GM18873 (cell line): ENCODE measurements around the gene WDR88.
A peak's percentile ranks its signal among the peaks of the same experiment; 100 is the strongest.
"Not testable (repeated sequence)": the region's sequence is repeated elsewhere in the genome, so short reads cannot be mapped to it uniquely, and the experiment has no call there.

Experiments
- ATAC-seq: cut with Tn5 transposase; IDR thresholded peaks from one replicate; pipeline ENCODE4 v1.9.1; 2021; ENCODE audit warnings: mild to moderate bottlenecking, moderate library complexity, moderate number of reproducible peaks; ENCODE audit not compliant: unreplicated experiment, low FRiP score

WDR88 gene

DNA sequence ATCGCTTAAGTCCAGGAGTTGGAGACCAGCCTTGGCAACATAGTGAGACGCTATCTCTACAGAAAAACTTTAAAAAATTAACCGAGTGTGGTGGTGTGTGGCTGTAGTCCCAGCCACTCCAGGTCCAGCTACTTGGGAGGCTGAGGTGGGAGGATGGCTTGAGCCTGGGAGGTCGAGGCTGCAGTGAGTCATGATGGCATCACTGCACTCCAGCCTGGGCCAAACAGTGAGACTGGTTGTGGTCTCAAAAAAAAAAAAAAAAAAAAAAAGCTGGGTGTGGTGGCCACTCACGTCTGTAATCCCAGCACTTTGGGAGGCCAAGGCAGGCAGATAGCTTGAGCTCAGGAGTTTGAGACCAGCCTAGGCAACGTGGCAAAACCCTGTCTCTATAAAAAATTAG lies 34.1 kb downstream of the WDR88 start:
- ATAC-seq, result not testable (repeated sequence)

- ATAC-seq, result no peak
Measured at GRCh38 chr19:33167438-33167837, 35.5 kb downstream of the WDR88 start.

GRCh38 chr19:33168528-33168927 lies 36.6 kb downstream of the WDR88 start:
- ATAC-seq, result no peak

DNA sequence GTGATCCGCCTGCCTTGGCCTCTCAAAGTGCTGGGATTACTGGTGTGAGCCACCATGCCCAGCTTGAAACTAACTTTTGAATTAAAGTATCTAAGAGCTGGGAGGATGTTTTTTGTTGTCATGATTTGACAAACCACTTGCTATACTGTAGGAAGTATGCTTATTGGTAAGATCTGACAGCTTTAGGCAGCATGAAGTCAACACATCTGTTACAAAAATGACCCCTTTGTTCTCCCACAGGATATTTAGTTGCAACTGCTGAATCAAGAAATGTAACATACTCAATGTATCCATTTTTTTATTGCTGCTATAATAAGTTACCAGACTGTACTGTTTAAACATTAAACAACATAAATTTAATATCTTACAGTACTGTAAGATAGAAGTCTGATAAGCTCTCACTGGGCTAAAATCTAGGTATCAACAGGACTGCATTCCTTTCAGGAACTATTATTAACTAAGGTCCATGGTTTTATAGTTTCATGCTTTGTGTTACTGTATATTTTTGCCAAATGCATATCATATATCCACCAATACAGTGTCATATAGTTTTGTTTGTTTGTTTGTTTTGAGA lies 39.4 kb downstream of the WDR88 start:
- ATAC-seq, result no peak

- no peak for ATAC-seq
Measured at GRCh38 chr19:33171916-33172359, 40.0 kb downstream of the WDR88 start.

- ATAC-seq, result no peak
Measured at GRCh38 chr19:33174186-33174585, 42.3 kb downstream of the WDR88 start.

DNA sequence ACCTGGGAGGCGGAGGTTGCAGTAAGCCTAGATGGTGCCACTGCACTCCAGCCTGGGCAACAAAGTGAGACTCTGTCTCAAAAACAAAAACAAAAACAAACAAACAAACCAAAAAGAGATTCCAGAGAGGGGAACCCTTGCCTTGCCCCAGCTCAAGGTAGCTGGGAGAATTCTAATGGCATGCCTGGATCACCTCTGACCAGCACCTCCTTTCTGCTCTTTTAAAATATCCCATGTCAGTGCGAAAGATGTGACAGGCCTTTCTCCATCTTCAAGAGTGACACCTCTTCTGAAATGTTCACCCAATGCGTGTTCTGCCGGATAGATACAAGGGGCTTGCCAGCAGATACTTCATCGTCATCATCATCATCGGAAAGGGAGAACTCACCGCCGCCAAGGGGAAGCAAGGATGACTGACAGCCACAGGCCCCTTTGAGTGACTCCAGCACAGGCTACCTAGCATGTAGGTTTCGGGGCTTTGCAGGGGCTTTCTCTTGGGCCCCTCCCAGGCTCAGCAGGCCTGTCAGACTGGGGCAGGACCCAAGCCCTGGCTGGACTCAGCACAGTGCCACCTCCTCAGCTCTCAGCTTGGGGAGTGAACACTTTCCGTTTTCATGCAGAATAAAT lies 43.4 kb downstream of the WDR88 start:
- ATAC-seq, result no peak

DNA sequence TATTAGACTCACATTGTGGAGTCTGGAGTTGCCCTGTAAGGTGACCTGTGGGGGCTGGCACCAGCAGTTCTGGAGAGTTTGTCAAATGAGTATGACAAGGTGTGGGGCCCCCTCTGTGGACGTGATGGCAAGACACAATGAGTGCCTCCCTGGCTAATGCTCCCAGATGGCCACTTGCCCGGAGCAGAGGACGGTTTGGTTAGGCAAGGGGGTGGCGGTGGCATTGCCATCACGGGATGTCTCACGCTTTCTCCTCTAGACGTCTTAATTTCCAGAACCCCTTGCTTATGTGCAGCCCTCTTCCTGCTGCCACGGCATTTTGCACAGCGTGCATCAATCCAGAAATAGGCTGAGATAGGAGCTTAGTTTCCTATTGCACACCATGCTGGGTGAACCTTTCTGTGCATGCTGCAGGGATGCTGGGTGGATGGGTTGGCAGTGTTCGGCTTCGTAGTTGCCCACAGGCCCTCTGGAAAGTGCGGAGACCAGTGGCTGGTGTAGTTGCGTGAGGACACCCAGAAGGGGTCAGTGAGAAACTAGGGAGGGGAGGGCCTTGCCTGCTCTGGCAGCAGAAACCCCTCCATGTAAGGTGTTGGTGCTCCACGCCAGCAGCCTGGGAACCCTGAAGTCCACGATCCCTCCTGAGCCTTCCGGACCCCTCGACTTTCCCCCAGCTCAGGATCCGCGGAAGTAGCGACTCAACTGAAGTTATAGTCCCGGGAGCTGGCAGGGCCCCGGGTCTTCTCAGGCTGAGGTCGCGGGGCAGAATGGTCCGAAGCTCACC lies 44.2 kb downstream of the WDR88 start:
- ATAC-seq, result peak; percentile 6

DNA sequence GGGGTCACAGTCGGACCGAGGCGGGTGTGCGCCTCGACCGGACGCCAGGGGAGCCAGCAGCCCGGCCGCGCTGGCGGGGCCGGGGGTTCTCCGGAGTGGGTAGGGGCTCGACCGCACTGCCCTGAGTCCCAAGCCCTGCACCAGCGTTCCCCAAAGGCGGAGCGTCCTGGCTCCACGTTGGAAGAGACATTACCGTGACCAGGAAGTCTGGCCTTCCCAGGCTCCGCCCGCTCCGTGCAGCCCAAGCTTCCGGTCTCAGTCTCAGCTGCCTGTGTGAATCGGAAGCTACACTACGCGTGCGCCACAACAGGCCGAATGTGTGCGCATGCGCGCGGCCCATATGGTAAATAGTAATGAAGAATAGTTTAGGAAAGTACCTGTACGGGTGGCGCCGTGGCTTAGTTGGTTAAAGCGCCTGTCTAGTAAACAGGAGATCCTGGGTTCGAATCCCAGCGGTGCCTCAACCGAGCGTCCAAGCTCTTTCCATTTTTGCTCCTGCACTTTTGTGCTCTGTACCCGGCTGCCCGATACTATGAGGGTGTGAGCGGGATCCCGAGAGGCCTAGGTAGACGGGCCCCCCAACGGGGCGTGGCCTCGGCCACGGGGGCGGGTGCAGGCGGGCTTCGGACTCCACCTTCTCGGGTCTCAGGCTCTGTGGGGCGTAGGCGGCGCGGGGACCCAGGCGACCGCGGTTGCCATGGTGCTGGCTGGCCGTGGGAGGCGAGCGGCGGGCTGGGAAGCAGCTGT lies 44.9 kb downstream of the WDR88 start:
- peak; percentile 71 for ATAC-seq

DNA sequence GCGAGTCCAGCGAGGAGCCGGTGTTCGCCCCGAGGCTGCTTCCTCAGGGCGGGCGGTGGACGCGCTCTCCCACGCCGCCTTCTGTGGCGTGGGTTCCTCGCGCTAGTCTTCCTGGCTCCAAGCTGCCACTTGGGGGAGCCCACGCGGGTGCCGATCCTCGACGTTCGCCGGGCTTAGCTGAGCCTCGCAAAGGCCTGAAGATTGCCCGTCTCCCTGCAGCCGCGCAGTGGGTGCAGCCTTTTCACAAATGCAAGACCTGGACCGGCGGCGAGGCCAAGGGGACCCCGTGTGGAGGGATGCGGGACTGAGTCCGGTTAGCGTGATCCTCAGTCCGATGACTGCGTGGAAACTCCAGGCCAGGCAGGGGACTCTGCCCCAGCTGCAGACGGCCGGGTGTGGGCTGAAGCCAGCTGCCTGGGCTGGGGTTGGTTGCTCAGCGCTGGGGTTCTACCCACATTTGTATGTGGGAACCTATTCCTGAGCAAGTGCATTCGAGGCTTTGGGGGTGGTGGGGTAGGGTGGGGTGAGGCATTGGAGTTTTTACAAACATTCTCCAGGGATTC lies 45.6 kb downstream of the WDR88 start:
- ATAC-seq, result no peak

GRCh38 chr19:33186431-33187182 lies 54.7 kb downstream of the WDR88 start:
- ATAC-seq, result no peak

- no peak for ATAC-seq
Measured at GRCh38 chr19:33187183-33187540, 55.2 kb downstream of the WDR88 start.

DNA sequence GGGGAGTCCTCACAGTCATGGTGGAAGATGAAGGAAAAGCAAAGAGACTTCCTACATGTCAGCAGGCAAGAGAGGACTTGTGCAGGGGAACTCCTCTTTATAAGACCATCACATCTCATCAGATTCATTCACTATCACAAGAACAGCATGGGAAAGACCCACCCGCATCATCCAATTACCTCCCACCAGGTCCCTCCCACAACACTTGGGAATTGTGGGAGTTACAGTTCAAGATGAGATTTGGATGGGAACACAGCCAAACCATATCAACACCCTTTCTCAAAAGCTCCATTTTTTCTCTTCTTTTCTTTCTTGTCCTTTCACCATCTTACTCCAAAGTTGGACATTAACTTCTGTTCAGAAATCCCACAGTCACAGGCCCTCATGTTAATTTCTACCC lies 57.5 kb downstream of the WDR88 start:
- no peak for ATAC-seq

GRCh38 chr19:33191092-33191491 lies 59.2 kb downstream of the WDR88 start:
- ATAC-seq, result not testable (repeated sequence)

DNA sequence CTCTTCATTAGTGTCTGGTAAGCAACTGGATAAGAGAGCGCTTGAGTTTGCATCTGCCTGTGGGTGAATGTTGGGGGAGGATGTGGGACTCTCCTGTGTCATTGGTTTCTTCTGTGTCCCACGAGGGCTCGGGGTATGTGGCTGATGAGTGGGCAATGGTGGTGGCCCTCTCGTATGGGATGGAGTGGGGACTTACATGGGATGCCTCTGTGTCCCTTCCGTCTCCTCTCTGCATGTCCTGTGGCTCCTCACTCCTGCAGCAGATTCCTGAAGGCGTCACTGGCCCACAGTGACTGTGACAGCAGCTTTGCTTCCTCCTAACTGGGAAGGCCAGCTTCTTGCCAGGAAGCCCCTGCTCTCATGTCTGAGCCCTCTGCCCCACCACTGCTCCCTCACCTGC lies 59.6 kb downstream of the WDR88 start:
- no peak for ATAC-seq

- ATAC-seq, result no peak
Measured at GRCh38 chr19:33192010-33192409, 60.1 kb downstream of the WDR88 start.

GRCh38 chr19:33193269-33193864 lies 61.5 kb downstream of the WDR88 start:
- no peak for ATAC-seq

GRCh38 chr19:33193865-33194362 lies 62.0 kb downstream of the WDR88 start, which contains the start of gene LRP3:
LRP3 (plus strand) TSS chr19:33194330; CDS start chr19:33194786, 456 bp downstream.
- no peak for ATAC-seq

DNA sequence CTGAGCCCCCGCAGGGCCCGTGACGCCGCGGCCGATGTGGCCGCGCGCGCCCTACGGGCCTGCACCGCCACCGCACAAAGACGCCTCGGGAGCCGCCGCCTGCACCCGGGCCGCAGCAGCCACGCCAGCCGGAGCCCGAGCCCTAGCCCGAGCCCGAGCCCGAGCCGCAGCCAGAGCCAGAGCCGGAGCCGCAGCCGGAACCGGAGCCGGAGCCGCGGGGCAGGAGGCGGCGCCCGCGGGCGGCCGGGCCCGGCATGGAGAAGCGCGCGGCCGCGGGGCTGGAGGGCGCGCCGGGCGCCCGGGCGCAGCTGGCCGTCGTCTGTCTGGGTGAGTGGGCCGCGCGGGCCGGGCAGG lies 62.6 kb downstream of the WDR88 start:
- no peak for ATAC-seq
